LNCaP clone FGC (cell line): ENCODE measurements around the gene SLC35B2.

Experiments used
- DNase-seq: peaks from one replicate; pipeline ENCODE4 v3.0.0-alpha.2; 2011; ENCODE audit warnings: low read depth
- H3K4me3 ChIP-seq: 2 replicates; pipeline ENCODE4 v1.5.1; 2011; ENCODE audit warnings: mild to moderate bottlenecking, low read depth, low read length, control low read depth
- TF ChIP-seq, protein P1 (sequence below): IDR thresholded peaks from 2 replicates; pipeline ENCODE4 v1.5.1; 2012; ENCODE audit warnings: mild to moderate bottlenecking; ENCODE audit not compliant: control insufficient read depth, insufficient read depth; ENCODE audit errors: extremely low read depth

The SLC35B2 gene

DNA sequence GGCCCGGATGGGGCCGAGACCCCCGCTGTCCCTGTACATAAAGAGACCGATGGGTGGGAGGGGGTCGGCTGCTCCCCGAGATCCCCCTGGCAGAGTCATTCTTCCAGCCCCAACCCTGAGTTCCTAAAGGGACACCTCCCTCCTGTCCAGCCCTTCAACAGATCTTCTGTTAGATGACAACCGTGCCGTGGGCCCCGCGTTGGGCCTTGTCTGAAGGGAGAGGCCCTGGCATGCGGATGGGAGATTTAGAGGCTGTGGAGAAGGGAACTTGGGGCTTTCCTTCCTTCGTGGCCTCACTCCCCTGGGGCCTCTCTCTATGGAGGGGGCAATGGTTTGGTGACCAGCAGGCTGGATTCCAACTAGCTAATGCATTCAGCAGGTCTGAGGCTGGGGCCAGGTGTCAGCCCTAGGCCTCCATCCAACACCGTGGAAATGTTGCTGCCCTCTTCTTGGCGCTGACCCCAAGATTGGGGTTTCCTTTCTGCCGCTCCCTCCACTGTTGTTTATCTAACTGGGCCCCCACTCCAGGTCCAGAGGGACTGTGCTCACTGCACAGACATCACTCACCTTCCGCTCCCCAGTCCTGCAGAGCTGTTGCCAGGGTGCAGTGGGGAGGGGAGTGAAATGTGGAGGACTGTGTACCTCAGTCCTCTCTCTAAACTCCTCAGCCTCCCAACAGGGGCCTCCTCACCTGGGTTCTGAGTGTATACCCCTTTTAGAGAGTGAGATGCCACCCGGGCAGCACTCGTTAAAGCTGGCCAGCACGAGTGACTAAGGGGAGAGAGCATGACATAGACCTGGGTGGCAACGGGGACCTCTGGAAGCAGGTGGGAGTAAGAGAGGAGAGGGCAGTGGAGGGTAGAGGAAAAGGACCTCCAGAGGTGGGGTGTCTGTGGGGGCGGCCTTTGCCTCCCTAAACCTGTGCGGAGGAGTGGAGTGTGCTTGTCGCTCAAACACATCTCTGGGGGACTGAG lies 19.6 kb upstream of the SLC35B2 start:
- no peak for DNase-seq
- H3K4me3 ChIP-seq, result no peak overlapping the region
- TF ChIP-seq, protein P1, sequence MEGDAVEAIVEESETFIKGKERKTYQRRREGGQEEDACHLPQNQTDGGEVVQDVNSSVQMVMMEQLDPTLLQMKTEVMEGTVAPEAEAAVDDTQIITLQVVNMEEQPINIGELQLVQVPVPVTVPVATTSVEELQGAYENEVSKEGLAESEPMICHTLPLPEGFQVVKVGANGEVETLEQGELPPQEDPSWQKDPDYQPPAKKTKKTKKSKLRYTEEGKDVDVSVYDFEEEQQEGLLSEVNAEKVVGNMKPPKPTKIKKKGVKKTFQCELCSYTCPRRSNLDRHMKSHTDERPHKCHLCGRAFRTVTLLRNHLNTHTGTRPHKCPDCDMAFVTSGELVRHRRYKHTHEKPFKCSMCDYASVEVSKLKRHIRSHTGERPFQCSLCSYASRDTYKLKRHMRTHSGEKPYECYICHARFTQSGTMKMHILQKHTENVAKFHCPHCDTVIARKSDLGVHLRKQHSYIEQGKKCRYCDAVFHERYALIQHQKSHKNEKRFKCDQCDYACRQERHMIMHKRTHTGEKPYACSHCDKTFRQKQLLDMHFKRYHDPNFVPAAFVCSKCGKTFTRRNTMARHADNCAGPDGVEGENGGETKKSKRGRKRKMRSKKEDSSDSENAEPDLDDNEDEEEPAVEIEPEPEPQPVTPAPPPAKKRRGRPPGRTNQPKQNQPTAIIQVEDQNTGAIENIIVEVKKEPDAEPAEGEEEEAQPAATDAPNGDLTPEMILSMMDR, result no peak

DNA sequence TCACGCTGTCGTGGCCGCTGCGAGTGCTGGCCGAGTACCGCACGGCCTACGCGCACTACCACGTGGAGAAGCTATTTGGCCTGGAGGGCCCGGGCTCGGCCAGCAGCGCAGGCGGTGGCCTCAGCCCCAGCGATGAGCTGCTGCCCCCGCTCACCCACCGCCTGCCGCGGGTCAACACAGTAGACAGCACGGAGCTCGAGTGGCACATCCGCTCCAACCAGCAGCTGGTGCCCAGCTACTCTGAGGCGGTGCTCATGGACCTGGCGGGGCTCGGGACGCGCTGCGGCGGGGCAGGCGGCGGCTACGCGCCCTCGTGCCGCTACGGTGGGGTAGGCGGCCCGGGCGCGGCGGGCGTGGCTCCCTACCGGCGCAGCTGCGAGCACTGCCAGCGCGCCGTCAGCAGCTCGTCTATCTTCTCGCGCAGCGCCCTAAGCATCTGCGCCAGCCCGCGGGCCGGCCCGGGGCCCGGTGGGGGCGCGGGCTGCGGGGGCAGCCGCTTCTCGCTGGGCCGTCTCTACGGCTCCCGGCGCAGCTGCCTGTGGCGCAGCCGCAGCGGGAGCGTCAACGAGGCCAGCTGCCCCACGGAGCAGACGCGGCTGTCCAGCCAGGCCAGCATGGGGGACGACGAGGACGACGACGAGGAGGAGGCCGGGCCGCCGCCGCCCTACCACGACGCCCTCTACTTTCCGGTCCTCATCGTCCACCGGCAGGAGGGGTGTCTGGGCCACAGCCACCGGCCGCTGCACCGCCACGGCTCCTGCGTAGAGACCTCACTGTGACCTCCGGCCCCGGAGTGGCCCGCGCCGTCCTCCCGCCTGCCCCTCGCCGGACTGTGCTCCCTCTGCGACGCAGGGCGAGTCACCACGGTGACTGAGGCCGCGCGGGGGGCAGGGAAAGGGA lies 18.7 kb upstream of the SLC35B2 start:
- no peak for DNase-seq
- H3K4me3 ChIP-seq, result no peak overlapping the region
- TF ChIP-seq, protein P1, result no peak

DNA sequence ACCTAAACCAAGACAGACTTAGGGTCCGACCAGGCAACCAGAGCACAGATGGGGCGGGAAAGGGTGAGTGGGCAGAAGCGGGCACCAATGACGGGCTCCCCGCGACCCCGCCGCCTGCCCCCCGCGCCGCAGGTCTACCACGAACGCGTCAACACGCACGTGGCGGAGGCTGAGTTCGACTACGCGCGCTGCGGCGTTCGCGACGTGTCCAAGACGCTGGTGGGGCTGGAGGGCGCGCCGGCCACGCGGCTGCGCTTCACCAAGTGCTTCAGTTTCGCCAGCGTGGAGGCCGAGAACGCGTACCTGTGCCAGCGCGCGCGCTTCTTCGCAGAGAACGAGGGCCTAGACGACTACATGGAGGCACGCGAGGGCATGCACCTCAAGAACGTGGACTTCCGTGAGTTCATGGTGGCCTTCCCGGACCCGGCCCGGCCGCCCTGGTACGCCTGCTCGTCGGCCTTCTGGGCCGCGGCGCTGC lies 18.0 kb upstream of the SLC35B2 start:
- TF ChIP-seq, protein P1, result no peak
- no peak for DNase-seq

DNA sequence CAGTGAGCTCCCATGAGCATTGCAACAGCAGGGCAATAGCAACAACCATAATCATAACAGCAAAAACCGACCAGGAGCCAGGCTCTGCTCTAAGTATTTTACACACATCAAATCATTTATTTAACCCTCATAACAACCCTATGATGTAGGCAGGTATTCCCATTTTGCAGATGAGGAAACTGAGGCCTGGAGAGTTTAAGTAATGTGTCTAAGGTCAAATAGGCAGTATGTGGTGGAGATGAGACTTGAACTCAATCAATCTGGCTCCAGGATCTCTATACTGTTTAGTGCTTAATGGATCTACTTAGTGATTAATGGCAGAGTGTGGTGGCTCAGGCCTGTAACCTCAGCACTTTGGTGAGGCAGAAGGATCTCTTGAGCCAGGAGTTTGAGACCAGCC lies 16.3 kb upstream of the SLC35B2 start:
- H3K4me3 ChIP-seq, result no peak overlapping the region
- DNase-seq, result no peak
- TF ChIP-seq, protein P1, result no peak

More for the DNA sequence above, 18.0 kb upstream of the SLC35B2 start:
- H3K4me3 ChIP-seq, result no peak overlapping the region

DNA sequence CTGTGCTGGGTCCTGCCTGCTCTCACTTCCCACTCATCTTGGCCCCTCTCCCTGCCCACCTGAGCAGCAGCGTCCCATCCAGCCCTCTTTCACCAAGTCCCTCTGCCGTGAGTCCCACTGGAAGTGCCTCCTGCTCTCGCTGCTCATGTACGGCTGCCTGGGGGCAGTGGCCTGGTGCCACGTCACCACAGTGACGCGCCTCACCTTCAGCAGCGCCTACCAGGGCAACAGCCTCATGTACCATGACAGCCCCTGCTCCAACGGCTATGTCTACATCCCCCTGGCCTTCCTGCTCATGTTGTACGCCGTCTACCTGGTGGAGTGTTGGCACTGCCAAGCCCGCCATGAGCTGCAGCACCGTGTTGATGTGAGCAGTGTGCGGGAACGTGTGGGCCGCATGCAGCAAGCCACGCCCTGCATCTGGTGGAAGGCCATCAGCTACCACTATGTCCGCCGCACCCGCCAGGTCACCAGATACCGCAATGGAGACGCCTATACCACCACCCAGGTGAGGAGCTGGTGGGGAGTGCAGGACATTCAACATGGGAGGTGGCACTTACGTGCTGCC lies 15.8 kb upstream of the SLC35B2 start:
- no peak for DNase-seq
- H3K4me3 ChIP-seq, result no peak overlapping the region
- TF ChIP-seq, protein P1, result no peak

DNA sequence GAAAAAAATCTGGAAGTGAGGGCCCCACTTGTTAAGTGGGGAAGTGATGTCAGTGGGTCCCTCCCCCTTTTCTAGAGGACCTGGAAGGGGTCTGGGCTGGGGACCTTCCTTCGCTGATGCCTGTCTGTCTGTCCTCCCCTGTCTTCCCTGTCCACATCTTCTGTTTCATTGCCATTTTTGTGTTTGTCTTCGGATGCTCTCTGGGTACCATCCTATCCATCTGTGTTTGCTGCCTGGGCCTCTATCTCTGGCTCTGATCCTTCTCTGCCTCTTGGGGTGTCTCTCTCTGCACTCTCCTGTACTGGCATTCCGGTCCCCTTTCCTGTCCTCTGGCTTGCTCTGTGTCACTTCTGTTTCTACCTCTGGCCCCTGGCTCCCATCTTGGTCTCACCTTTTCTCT lies 15.2 kb upstream of the SLC35B2 start:
- TF ChIP-seq, protein P1, result no peak
- H3K4me3 ChIP-seq, result no peak overlapping the region
- no peak for DNase-seq
